ENCODE measurements around the gene NHEJ1. TPM values are rescaled to one million over a fixed set of nuclear protein-coding genes. Genes with fewer than 3 reads are reported as not detected.
"Not testable (repeated sequence)": the region's sequence is repeated elsewhere in the genome, so short reads cannot be mapped to it uniquely, and the experiment has no call there.

Gene NHEJ1
- total and polyA plus RNA-seq, 7 experiments from 2014 or later = 11.4 to 32.7 (median 18.5) TPM

GRCh38 chr2:219206328-219207133 is 45.9 kb upstream of the NHEJ1 start, which contains the start of gene ZFAND2B:
ZFAND2B (plus strand) TSS chr2:219206782; CDS start chr2:219206988, 206 bp downstream.
- intact Hi-C loops (cut with micrococcal nuclease) = loop anchor here (1.0 to 5.0 kb wide), 19 partner anchors 12 to 547 kb away; partner anchors contain the start of genes ANKZF1 (in 2 of the 2), ATG9A (in 2 of the 2), DNAJB2 (in 2 of the 2) and GLB1L (in 2 of the 2)
- H3K4me1 ChIP-seq (ENCODE audit: control insufficient read depth in 2 of 2, insufficient read depth in 2 of 2, low read length in 2 of 2) = peaks cover 20 to 28% of the 10 kb centered on the region in 2 donors
- ChIA-PET CTCF (interaction anchor here (0.6 to 4.8 kb wide), 11 partner anchors 10 to 115 kb away, joined by 3 to 54 read pairs (median 4); partner anchors contain the start of gene CNPPD1), POLR2A (interaction anchor here (0.8 to 17.4 kb wide), 23 partner anchors 8 to 809 kb away, joined by 3 to 343 read pairs (median 6); partner anchors contain the start of genes ABCB6, ANKZF1, ATG9A and CNPPD1)
- no peaks in the 10 kb centered on the region for H3K27me3 ChIP-seq (ENCODE audit: control insufficient read depth in 2 of 2, insufficient read depth in 2 of 2, low read length in 2 of 2)
- peak within 1 kb of the TSS; percentile 98 for H3K4me3 ChIP-seq (ENCODE audit: low read length)
- H3K27ac Mint-ChIP-seq = peak within 1 kb of the TSS; percentile 96 to 99 (median 97)
- DNase-seq = peak; percentile 92 to 98 (median 96)
- peak; percentile 96 for ATAC-seq
- H3K27ac ChIP-seq (ENCODE audit: low read depth, low read length) = peak within 1 kb of the TSS; percentile 92
- peaks cover 9 to 19% (median 11%) of the 10 kb centered on the region in 3 experiments for H3K36me3 ChIP-seq (ENCODE audit: control insufficient read depth in 2 of 3, insufficient read depth in 3 of 3, low read length in 3 of 3)
- H3K9me3 ChIP-seq (ENCODE audit: control insufficient read depth in 2 of 3, low read length in 3 of 3) = no peaks in the 10 kb centered on the region
- H3K27me3 Mint-ChIP-seq = no peaks in the 10 kb centered on the region
- H3K4me3 Mint-ChIP-seq = peak within 1 kb of the TSS; percentile 77 to 98 (median 94)
- peaks cover 0 to 5% (median 0%) of the 10 kb centered on the region in 11 donors for H3K9me3 Mint-ChIP-seq
- peaks cover 15 to 48% (median 43%) of the 10 kb centered on the region in 7 donors for H3K4me1 Mint-ChIP-seq
- H3K36me3 Mint-ChIP-seq = peaks cover 0 to 16% (median 0%) of the 10 kb centered on the region in 5 donors

- H3K4me3 ChIP-seq (ENCODE audit: low read length) = peak overlapping the region; percentile 98
- H3K4me1 ChIP-seq (ENCODE audit: control insufficient read depth in 2 of 2, insufficient read depth in 2 of 2, low read length in 2 of 2) = peaks cover 15 to 23% of the 10 kb centered on the region in 2 donors
- peak overlapping the region; percentile 92 for H3K27ac ChIP-seq (ENCODE audit: low read depth, low read length)
- Mint-ChIP-seq H3K4me1 (peaks cover 10 to 43% (median 37%) of the 10 kb centered on the region in 7 donors), H3K27ac (peak overlapping the region; percentile 96 to 99 (median 97)), H3K9me3 (peaks cover 0 to 5% (median 0%) of the 10 kb centered on the region in 11 donors), H3K4me3 (peak overlapping the region; percentile 77 to 98 (median 94)), H3K36me3 (peaks cover 0 to 16% (median 0%) of the 10 kb centered on the region in 5 donors), H3K27me3 (no peaks in the 10 kb centered on the region)
- ATAC-seq (no peak), DNase-seq (no peak)
- CTCF ChIA-PET = interaction anchor here (0.6 to 4.8 kb wide), 10 partner anchors 10 to 89 kb away, joined by 3 to 54 read pairs (median 4); partner anchors contain the start of gene CNPPD1
- intact Hi-C loops (cut with micrococcal nuclease) = loop anchor here (1.0 to 5.0 kb wide), 19 partner anchors 12 to 547 kb away; partner anchors contain the start of genes ANKZF1 (in 2 of the 2), ATG9A (in 2 of the 2), DNAJB2 (in 2 of the 2) and GLB1L (in 2 of the 2)
- H3K27me3 ChIP-seq (ENCODE audit: control insufficient read depth in 2 of 2, insufficient read depth in 2 of 2, low read length in 2 of 2) = no peaks in the 10 kb centered on the region
- no peaks in the 10 kb centered on the region for H3K9me3 ChIP-seq (ENCODE audit: control insufficient read depth in 2 of 3, low read length in 3 of 3)
- H3K36me3 ChIP-seq (ENCODE audit: control insufficient read depth in 2 of 3, insufficient read depth in 3 of 3, low read length in 3 of 3) = peaks cover 9 to 19% (median 11%) of the 10 kb centered on the region in 3 experiments
- POLR2A ChIA-PET = interaction anchor here (0.8 to 17.4 kb wide), 21 partner anchors 9 to 809 kb away, joined by 3 to 343 read pairs (median 6); partner anchors contain the start of genes ABCB6, ANKZF1, ATG9A and CNPPD1
Measured at GRCh38 chr2:219205981-219206327, 45.3 kb upstream of the NHEJ1 start.

DNA sequence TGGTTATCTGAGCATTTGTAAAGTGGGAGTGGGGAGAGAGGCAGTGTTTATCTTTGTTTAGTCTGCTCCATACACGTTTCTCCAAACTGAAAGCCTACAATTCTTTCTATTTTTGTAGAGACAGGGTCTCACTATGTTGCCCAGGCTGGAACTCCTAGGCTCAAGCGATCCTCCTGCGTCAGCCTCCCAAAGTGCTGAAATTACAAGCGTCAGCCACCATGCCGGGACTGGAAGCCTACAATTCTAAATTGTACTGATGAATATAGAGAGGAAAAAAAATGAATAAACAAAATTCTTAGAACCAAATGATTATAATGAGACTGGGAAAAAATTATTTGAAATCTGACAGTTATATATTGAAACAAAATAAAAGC is 44.5 kb upstream of the NHEJ1 start:
- ATAC-seq = no peak
- Histone ChIP-seq H3K4me3 (ENCODE audit: low read length) (no peak overlapping the region), H3K9me3 (ENCODE audit: control insufficient read depth in 2 of 3, low read length in 3 of 3) (no peaks in the 10 kb centered on the region), H3K36me3 (ENCODE audit: control insufficient read depth in 2 of 3, insufficient read depth in 3 of 3, low read length in 3 of 3) (peaks cover 9 to 19% (median 11%) of the 10 kb centered on the region in 3 experiments), H3K27ac (ENCODE audit: low read depth, low read length) (no peak overlapping the region), H3K4me1 (ENCODE audit: control insufficient read depth in 2 of 2, insufficient read depth in 2 of 2, low read length in 2 of 2) (peaks cover 13 to 19% of the 10 kb centered on the region in 2 donors), H3K27me3 (ENCODE audit: control insufficient read depth in 2 of 2, insufficient read depth in 2 of 2, low read length in 2 of 2) (no peaks in the 10 kb centered on the region)
- intact Hi-C loops (cut with micrococcal nuclease) = loop anchor here (5.0 kb wide), 3 partner anchors 292 to 392 kb away; partner anchors contain the start of genes CHPF (in 1 of the 2), GMPPA (in 1 of the 2), STK11IP (in 1 of the 2) and TMEM198 (in 1 of the 2)
- peaks cover 0 to 5% (median 0%) of the 10 kb centered on the region in 11 donors for H3K9me3 Mint-ChIP-seq
- peaks cover 9 to 43% (median 37%) of the 10 kb centered on the region in 7 donors for H3K4me1 Mint-ChIP-seq
- peak overlapping the region in 8 of 9 donors; percentile 21 to 99 (median 77) for H3K27ac Mint-ChIP-seq
- POLR2A ChIA-PET = interaction anchor here (1.1 to 17.4 kb wide), 7 partner anchors 10 to 90 kb away, joined by 3 to 343 read pairs (median 21); partner anchors contain the start of genes CNPPD1, DNAJB2 and SLC23A3
- CTCF ChIA-PET = interaction anchor here (1.4 kb wide), 2 partner anchors 23 to 90 kb away, joined by 3 to 4 read pairs; no protein-coding TSS in a partner anchor
- DNase-seq = peak in 1 of 9 donors; percentile 15
- peak overlapping the region in 6 of 10 donors; percentile 26 to 98 (median 36) for H3K4me3 Mint-ChIP-seq
- no peaks in the 10 kb centered on the region for H3K27me3 Mint-ChIP-seq
- H3K36me3 Mint-ChIP-seq = peaks cover 0 to 16% (median 0%) of the 10 kb centered on the region in 5 donors

DNA sequence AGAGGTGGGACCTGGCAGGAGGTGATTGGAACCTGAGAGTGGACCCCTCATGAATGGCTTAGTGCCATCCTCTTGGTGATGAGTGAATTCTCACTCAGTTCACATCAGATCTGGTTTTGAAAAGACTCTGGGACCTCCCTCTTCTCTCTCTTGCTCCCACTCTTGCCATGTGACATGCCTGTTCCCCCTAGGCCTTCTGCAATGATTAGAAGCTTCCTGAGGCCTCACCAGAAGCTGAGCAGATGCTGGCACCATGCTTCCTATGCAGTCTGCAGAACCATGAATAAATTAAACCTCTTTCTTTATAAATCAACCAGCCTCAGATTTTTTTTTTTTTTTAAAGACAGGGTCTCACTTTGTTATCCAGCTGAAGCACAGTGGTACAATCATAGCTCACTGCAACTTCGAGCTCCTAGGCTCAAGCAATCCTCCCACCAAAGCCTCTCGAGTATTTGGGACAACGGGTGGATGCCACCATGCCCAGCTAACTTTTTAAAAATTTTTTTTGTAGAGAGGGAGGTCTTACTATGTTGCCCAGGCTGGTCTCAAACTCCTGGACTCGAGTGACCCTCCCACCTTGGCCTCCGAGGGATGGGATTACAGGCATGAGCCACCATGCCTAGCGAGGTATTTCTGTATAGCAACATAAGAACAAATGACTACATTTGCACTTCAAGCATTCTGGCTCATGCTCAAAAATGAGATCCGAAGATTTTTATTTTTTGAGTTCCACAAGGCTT is 44.0 kb upstream of the NHEJ1 start:
- peaks cover 9 to 19% (median 11%) of the 10 kb centered on the region in 3 experiments for H3K36me3 ChIP-seq (ENCODE audit: control insufficient read depth in 2 of 3, insufficient read depth in 3 of 3, low read length in 3 of 3)
- H3K4me3 ChIP-seq (ENCODE audit: low read length) = no peak overlapping the region
- ChIA-PET CTCF (interaction anchor here (1.0 to 2.5 kb wide), 2 partner anchors 34 to 46 kb away, joined by 3 to 9 read pairs; no protein-coding TSS in a partner anchor), POLR2A (interaction anchor here (0.7 to 17.4 kb wide), 7 partner anchors 19 to 93 kb away, joined by 3 to 343 read pairs (median 5); partner anchors contain the start of genes CNPPD1, DNAJB2 and SLC23A3)
- Mint-ChIP-seq H3K27me3 (peaks cover 0 to 2% (median under 1%) of the 10 kb centered on the region in 5 donors), H3K27ac (peak overlapping the region in 6 of 9 donors; percentile 26 to 96 (median 56)), H3K9me3 (peaks cover 0 to 5% (median 0%) of the 10 kb centered on the region in 11 donors), H3K36me3 (peaks cover 0 to 16% (median 0%) of the 10 kb centered on the region in 5 donors), H3K4me3 (peak overlapping the region in 2 of 10 donors; percentile 51 to 92), H3K4me1 (peaks cover 10 to 40% (median 36%) of the 10 kb centered on the region in 7 donors)
- no peak overlapping the region for H3K27ac ChIP-seq (ENCODE audit: low read depth, low read length)
- no peak for ATAC-seq
- DNase-seq = peak in 1 of 9 donors; percentile 16
- intact Hi-C loops (cut with micrococcal nuclease) = loop anchor here (5.0 kb wide), 3 partner anchors 293 to 393 kb away; partner anchors contain the start of genes CHPF (in 1 of the 2), GMPPA (in 1 of the 2), STK11IP (in 1 of the 2) and TMEM198 (in 1 of the 2)
- H3K27me3 ChIP-seq (ENCODE audit: control insufficient read depth in 2 of 2, insufficient read depth in 2 of 2, low read length in 2 of 2) = no peaks in the 10 kb centered on the region
- peaks cover 17 to 19% of the 10 kb centered on the region in 2 donors for H3K4me1 ChIP-seq (ENCODE audit: control insufficient read depth in 2 of 2, insufficient read depth in 2 of 2, low read length in 2 of 2)
- no peaks in the 10 kb centered on the region for H3K9me3 ChIP-seq (ENCODE audit: control insufficient read depth in 2 of 3, low read length in 3 of 3)

GRCh38 chr2:219201331-219201730 is 40.7 kb upstream of the NHEJ1 start:
- H3K27me3 ChIP-seq (ENCODE audit: control insufficient read depth in 2 of 2, insufficient read depth in 2 of 2, low read length in 2 of 2); H3K4me3 Mint-ChIP-seq; H3K27ac ChIP-seq (ENCODE audit: low read depth, low read length); H3K9me3 ChIP-seq (ENCODE audit: control insufficient read depth in 2 of 3, low read length in 3 of 3); H3K9me3 Mint-ChIP-seq; intact Hi-C loops (cut with micrococcal nuclease); H3K36me3 ChIP-seq (ENCODE audit: control insufficient read depth in 2 of 3, insufficient read depth in 3 of 3, low read length in 3 of 3); ATAC-seq; H3K4me3 ChIP-seq (ENCODE audit: low read length); H3K36me3 Mint-ChIP-seq: not testable (repeated sequence)
- POLR2A ChIA-PET = interaction anchor here (2.9 to 17.4 kb wide), 3 partner anchors 10 to 28 kb away, joined by 11 to 343 read pairs (median 21); partner anchors contain the start of genes CNPPD1 and SLC23A3
- H3K4me1 ChIP-seq (ENCODE audit: control insufficient read depth in 2 of 2, insufficient read depth in 2 of 2, low read length in 2 of 2) = peaks cover 10 to 15% of the 10 kb centered on the region in 2 donors
- peak in 1 of 9 donors; percentile 9 for DNase-seq
- Mint-ChIP-seq H3K4me1 (peaks cover 10 to 26% (median 16%) of the 10 kb centered on the region in 7 donors), H3K27me3 (peaks cover 0 to 12% (median 8%) of the 10 kb centered on the region in 5 donors), H3K27ac (peak overlapping the region in 1 of 9 donors; percentile 37)
- CTCF ChIA-PET = interaction anchor here (1.3 kb wide), 1 partner anchor 80 kb away, joined by 3 read pairs; no protein-coding TSS in a partner anchor

All from naive thymus-derived CD4-positive, alpha-beta T cell (primary cell).